ENCODE measurements around the gene ACHE. TPM values are rescaled to one million over a fixed set of nuclear protein-coding genes. Genes with fewer than 3 reads are reported as not detected.

Gene ACHE
- total RNA-seq, 2 experiments from 2014 or later: not detected

DNA sequence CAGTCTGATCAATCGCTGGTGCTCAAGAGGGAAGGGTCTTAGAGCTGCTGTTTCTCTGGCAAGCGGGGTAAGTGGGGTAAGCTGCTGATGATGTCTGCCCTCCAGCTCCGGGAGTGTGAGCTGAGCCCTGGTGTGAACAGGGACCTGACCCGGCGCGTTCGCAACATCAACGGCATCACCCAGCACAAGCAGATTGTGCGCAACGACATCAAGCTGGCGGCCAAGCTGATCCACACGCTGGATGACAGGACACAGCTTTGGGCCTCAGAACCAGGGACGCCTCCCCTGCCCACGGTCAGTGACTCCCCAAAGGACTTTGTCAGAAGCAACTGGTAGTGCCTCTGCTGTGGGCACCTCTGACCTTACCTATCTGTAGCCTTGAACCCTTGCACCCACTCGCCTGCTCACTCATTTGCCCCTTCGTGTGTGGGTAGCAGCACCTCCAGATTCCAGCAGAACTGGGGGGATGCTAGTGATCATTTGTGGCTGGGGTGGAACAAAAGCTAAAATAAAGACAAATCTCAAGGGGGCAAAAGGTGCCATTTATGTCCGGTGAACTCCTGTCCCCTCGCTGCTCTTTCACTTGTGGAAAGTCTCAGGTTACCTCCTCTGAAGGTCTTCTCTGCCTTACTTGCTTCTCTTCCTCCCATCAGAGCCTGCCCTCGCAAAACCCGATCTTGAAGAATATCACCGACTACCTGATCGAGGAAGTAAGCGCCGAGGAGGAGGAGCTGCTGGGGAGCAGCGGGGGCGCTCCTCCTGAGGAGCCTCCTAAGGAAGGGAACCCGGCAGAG, 9.3 kb downstream of the ACHE start:
- no peaks in the 10 kb centered on the region for H3K9me2 ChIP-seq (ENCODE audit: insufficient read depth, low read length)
- no peak overlapping the region for H2AFZ ChIP-seq (ENCODE audit: low read length)
- H3K4me3 ChIP-seq (ENCODE audit: low read depth, low read length, poor library complexity, severe bottlenecking): no peak overlapping the region
- ChIA-PET POLR2A (interaction anchor here (0.9 to 4.9 kb wide), 3 partner anchors 8 to 34 kb away, joined by 3 to 40 read pairs (median 4); partner anchors contain the start of genes SLC12A9 and SRRT), CTCF (ENCODE audit: unreplicated experiment) (no interaction called here)
- peaks cover 20% of the 10 kb centered on the region for H4K20me1 ChIP-seq (ENCODE audit: insufficient read depth, low read length)
- no peak overlapping the region for H3K27ac ChIP-seq (ENCODE audit: low read depth, low read length, poor library complexity, severe bottlenecking)
- H3K9me3 ChIP-seq (ENCODE audit: low read length): no peaks in the 10 kb centered on the region
- no peak for DNase-seq (ENCODE audit: low spot score)
- peaks cover 7% of the 10 kb centered on the region; the same call in 1 of the 2 replicates for H3K79me2 ChIP-seq (ENCODE audit: insufficient read depth, low read depth, low read length)
- peaks cover 77% of the 10 kb centered on the region for H3K36me3 ChIP-seq (ENCODE audit: insufficient read depth, low read length)
- no peak for TF ChIP-seq EZH2phosphoT487 (IDR thresholded peaks at IDR 0.05; ENCODE audit: borderline replicate concordance, low read depth, low read length)
- TF ChIP-seq, protein P1, sequence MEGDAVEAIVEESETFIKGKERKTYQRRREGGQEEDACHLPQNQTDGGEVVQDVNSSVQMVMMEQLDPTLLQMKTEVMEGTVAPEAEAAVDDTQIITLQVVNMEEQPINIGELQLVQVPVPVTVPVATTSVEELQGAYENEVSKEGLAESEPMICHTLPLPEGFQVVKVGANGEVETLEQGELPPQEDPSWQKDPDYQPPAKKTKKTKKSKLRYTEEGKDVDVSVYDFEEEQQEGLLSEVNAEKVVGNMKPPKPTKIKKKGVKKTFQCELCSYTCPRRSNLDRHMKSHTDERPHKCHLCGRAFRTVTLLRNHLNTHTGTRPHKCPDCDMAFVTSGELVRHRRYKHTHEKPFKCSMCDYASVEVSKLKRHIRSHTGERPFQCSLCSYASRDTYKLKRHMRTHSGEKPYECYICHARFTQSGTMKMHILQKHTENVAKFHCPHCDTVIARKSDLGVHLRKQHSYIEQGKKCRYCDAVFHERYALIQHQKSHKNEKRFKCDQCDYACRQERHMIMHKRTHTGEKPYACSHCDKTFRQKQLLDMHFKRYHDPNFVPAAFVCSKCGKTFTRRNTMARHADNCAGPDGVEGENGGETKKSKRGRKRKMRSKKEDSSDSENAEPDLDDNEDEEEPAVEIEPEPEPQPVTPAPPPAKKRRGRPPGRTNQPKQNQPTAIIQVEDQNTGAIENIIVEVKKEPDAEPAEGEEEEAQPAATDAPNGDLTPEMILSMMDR (conservative IDR thresholded peaks at IDR 0.05; ENCODE audit: low read length): no peak
- H3K4me1 ChIP-seq (ENCODE audit: insufficient read depth, low read length, poor library complexity, severe bottlenecking): peaks cover 41% of the 10 kb centered on the region
- H3K4me2 ChIP-seq (ENCODE audit: low read length): peak overlapping the region; percentile 89; the same call in 1 of the 2 replicates
- BruUV-seq (replicated peaks): no TSS peak
- intact Hi-C loops (cut with micrococcal nuclease; ENCODE audit: unreplicated experiment): loop anchor here (10.0 kb wide), 1 partner anchor 802 kb away; the partner anchor contains the start of genes COPS6 and ZNF3

- Histone ChIP-seq H2AFZ (ENCODE audit: low read length) (no peak overlapping the region), H3K36me3 (ENCODE audit: insufficient read depth, low read length) (peaks cover 85% of the 10 kb centered on the region), H3K4me1 (ENCODE audit: insufficient read depth, low read length, poor library complexity, severe bottlenecking) (peaks cover 39% of the 10 kb centered on the region), H4K20me1 (ENCODE audit: insufficient read depth, low read length) (peaks cover 27% of the 10 kb centered on the region), H3K4me3 (ENCODE audit: low read depth, low read length, poor library complexity, severe bottlenecking) (no peak overlapping the region), H3K9me2 (ENCODE audit: insufficient read depth, low read length) (no peaks in the 10 kb centered on the region), H3K27ac (ENCODE audit: low read depth, low read length, poor library complexity, severe bottlenecking) (no peak overlapping the region), H3K79me2 (ENCODE audit: insufficient read depth, low read depth, low read length) (peaks cover 14% of the 10 kb centered on the region; the same call in 1 of the 2 replicates), H3K9me3 (ENCODE audit: low read length) (no peaks in the 10 kb centered on the region), H3K4me2 (ENCODE audit: low read length) (no peak overlapping the region)
- DNase-seq (ENCODE audit: low spot score): no peak
- TF ChIP-seq EZH2phosphoT487 (IDR thresholded peaks at IDR 0.05; ENCODE audit: borderline replicate concordance, low read depth, low read length): no peak
- TF ChIP-seq, protein P1 (conservative IDR thresholded peaks at IDR 0.05; ENCODE audit: low read length): no peak
- BruUV-seq (replicated peaks): no TSS peak
- CTCF ChIA-PET (ENCODE audit: unreplicated experiment): no interaction called here
- intact Hi-C loops (cut with micrococcal nuclease; ENCODE audit: unreplicated experiment): loop anchor here (10.0 kb wide), 1 partner anchor 801 kb away; the partner anchor contains the start of genes COPS6 and ZNF3
- POLR2A ChIA-PET: interaction anchor here (4.9 kb wide), 1 partner anchor 10 kb away, joined by 40 read pairs; the partner anchor contains the start of gene SRRT
Observed at GRCh38 chr7:100885440-100886141, 10.1 kb downstream of the ACHE start.

Measured in OCI-LY7 (cell line).